ENCODE results near the gene FAM193A. TPM values are rescaled to one million over a fixed set of nuclear protein-coding genes. Genes with fewer than 3 reads are reported as not detected.
"Not testable (repeated sequence)": the region's sequence is repeated elsewhere in the genome, so short reads cannot be mapped to it uniquely, and the experiment has no call there.

The FAM193A gene
- polyA plus RNA-seq, 4 donors: 25.1 to 29.4 (median 27.4) TPM

DNA sequence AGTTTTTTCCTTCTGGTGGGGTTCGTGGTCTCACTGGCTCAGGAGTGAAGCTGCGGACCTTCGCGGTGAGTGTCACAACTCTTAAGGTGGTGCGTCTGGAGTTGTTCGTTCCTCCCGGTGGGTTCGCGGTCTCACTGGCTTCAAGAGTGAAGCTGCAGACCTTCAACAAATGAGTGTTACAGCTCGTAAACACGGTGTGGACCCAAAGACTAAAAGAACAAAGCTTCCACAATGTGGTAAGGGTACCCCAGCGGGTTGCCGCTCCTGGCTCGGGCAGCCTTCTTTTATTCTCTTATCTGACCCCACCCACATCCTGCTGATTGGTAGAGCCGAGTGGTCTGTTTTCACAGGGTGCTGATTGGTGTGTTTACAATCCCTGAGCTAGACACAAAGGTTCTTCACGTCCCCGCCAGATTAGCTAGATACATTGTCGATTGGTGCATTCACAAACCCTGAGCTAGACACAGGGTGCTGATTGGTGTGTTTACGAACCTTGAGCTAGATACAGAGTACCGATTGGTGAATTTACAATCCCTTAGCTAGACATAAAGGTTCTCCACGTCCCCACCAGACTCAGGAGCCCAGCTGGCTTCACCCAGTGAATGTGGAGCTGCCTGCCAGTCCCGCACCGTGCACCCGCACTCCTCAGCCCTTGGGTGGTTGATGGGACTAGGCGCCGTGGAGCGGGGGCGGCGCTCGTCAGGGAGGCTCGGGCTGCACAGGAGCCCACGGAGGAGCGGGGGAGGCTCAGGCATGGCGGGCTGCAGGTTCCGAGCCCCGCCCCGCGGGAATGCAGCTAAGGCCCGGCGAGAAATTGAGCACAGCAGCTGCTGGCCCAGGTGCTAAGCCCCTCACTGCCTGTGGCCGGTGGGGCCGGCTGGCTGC lies 226.3 kb downstream of the FAM193A start:
- DNase-seq (ENCODE audit: low read depth in 4 of 4, low spot score in 3 of 4): not testable (repeated sequence)

DNA sequence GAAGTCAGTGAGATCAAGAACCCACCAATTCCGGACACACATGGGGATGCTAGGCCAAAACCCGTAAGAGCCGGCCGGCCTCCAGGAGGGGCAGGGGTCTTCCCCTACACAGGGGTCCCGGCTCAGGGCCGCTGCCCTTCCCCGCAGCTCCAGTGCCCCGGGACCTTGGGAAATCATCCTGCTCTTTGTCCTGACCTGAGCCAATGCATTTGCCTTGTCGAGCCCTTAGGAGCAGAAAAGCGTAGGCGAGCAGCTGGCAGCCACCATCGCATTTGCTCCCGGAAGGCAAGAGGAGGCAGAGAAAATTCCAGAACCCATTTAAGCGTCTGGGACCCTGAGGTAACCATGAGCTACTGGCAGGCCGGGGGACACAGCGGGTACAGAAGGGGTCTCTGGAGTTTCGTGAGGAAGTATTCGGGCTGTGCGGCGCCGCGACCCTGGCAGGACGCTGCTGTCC lies 227.1 kb downstream of the FAM193A start:
- no peak for DNase-seq (ENCODE audit: low read depth in 4 of 4, low spot score in 3 of 4)

DNA sequence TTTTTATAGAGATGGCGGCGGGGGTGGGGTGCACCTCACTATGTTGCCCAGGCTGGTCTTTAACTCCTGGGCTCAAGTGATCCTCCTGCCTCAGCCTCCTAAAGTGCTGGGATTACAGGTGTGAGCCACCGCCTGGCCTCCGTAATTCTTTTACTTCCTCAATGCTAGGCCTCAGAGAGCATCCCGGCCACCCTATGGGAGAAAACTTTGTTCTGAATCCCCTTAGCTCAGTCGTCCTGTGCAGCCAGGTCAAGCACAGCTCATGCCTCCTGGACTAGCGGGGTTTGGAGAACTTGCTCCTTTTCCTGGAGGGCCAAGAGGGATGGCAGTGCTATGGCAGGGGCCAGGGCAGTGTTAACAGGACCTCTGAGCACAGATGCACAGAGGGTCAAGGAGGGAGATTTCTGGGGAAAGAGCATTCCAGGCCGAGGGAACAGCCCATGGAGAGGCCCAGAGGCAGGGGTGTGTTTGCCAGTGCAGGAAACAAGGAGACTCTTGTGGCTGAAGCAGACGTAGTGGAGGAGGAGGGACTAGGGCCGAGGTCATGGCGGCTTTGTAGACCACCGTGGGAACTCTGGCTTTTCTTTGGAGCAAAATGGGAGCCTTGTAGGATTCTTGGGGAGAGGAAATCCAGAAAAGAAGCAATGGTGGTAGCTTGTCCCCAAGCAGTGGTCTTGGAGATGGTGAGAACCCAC lies 229.5 kb downstream of the FAM193A start:
- no peak for DNase-seq (ENCODE audit: low read depth in 4 of 4, low spot score in 3 of 4)

DNA sequence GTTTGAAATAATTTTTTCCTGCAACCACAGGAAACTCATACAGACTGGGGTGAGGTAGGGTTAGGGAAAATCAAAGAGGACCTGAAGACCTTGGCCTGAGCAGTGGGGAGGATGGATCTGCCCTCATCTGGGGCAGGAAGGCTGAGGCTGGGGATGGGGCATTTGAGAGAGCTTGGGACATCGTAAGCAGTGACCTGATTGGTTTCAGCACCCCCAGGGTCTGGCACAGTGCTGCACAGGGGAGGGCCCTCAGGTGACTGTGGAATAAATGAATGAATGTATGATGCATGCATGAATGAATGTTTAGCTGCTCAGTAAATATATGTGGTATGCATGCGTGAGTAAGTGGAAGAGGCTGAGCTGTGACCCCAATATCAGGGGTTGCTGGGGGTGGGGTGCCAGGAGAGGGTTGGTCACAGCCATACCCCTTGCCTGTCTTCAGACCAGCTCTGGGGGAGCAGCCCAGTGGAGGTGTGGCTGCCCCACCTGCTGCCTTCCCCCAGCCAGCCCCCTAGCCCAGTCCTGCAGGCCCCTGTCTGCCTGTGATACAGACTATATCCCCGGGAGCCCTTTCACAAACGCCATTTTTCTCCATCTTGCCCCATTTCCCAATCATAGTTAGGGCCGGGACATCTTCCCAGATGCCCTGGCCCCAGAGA lies 230.7 kb downstream of the FAM193A start:
- no peak for DNase-seq (ENCODE audit: low read depth in 4 of 4, low spot score in 3 of 4)

DNA sequence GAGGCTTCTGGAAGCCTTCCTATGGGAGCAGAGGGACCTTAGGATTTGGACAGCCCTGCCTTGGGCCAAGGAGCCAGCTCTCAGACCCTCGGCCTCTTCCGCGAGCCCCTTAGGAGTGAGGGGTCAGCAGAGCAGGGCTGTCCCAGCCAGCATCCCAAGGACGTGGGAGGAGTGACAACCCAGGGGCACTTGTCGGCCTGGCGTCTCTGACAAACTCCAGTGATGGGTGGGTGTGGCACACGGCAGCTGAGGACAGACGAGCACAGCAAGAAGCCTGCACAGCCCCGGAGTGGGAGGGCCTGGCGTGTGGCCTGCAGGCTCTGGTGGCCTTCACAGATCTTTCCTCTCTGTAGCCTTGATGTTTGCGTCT lies 231.2 kb downstream of the FAM193A start:
- no peak for DNase-seq (ENCODE audit: low read depth in 4 of 4, low spot score in 3 of 4)

DNA sequence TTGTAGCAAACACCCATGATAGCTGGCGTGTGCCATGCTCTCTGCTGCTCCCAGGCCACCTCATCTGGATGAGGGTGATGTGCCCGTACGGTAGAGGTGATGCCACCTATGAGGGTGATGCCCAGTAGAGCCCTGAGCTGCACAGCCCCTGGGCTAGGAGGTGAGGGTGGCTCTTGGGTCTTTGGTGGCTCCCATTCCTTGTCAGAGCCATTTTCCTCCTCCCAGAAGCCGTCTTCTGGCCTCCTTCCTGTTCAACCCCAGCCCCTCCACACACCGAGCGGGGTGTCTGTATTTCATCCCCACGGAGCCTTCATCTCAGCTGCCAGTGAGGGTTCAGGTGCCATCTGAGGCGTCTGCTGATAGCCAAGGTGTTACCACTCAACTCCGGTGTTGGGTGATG lies 231.7 kb downstream of the FAM193A start:
- no peak for DNase-seq (ENCODE audit: low read depth in 4 of 4, low spot score in 3 of 4)

DNA sequence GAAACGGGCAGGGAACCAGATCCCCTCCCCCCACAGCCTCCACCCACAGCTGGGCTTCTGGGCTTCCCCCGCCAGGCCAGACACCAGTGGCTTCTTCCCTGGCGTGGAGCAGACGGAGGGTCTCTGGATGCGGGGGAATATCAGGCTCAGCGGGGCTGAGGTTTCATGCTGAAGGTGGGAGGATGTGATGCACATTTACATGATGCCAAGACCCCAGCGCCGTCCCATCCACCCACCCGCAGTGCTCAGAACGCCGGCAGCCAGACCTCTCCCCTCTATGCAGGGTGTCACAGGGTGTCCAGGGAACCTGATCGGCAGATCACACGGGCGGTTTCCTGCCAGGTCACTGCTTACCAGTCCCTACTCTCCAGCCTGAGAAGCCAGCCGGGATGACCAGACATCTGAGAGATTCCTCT lies 232.5 kb downstream of the FAM193A start:
- DNase-seq (ENCODE audit: low read depth in 4 of 4, low spot score in 3 of 4): no peak

DNA sequence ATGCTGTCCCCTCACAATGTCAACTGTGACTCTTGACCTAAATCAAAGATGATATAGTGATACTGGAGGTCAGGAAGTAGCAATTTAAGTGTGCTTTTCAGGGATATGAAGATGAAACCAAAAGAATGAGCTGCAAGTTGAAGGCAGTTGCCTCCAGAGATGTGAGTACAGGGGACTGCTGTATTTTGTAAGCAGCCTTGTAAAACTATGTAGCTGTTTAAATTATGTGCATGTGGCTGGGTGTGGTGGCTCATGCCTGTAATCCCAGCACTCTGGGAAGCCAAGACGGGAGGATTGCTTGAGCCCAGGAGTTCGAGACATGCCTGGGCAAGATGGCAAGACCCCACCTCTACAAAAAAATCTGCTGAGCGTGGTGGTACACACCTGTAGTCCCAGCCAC lies 234.8 kb downstream of the FAM193A start:
- DNase-seq (ENCODE audit: low read depth in 4 of 4, low spot score in 3 of 4): no peak

DNA sequence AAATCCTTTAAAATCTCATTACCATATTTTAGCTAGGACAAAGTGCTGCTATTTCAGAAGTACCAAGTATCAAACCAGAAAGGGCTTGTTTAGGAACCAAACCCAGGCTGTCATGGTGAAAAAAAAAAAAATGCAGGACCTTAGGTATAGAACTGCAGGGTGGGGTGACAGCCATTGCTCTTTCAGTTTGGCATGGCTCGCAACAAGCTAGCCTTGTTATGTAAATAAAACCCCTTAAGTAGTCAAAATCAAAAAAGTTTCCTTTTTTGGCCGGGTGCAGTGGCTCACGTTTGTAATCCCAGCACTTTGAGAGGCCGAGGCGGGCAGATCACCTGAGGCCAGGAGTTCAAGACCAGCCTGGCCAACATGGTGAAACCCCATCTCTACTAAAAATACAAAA lies 244.2 kb downstream of the FAM193A start:
- DNase-seq (ENCODE audit: low read depth in 4 of 4, low spot score in 3 of 4): not testable (repeated sequence)

DNA sequence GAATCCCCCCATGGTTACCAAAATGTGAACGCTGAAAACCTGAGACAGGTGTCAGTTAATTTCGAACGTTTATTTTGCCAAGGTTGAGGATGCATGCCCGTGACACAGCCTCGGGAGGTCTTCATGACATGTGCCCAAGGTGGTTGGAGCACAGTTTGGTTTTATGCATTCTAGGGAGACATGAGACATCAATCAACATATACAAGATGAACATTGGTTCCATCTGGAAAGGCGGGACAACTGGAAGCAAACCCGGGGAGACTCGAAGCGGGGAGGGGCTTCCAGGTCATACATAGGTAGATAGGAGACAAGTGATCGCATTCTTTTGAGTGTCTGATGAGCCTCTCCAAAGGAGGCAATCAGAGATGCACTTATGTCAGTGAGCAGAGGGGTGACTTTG lies 245.5 kb downstream of the FAM193A start:
- DNase-seq (ENCODE audit: low read depth in 4 of 4, low spot score in 3 of 4): no peak

Other genes with a start within 250 kb of the FAM193A start
- 1 to 10 TPM; 1.7 to 2.9 (median 2.2) TPM for gene ZFYVE28, start 118.0 kb upstream of the FAM193A start, polyA plus RNA-seq (ENCODE audit: insufficient read length in 4 of 4)
- under 1 TPM; 0.19 to 0.96 (median 0.75) TPM for gene CFAP99, start 117.7 kb upstream of the FAM193A start, polyA plus RNA-seq (ENCODE audit: insufficient read length in 4 of 4)
- gene RNF4, start 67.5 kb upstream of the FAM193A start, polyA plus RNA-seq (ENCODE audit: insufficient read length in 4 of 4): 10 to 100 TPM; 53.3 to 67.2 (median 65.9) TPM
- 10 to 100 TPM; 14.7 to 24.5 (median 18.3) TPM for gene TNIP2, start 219.7 kb downstream of the FAM193A start, polyA plus RNA-seq (ENCODE audit: insufficient read length in 4 of 4)

All from left renal pelvis (tissue), 4 donors.